Activated T-cell treated with anti-CD3 and anti-CD28 coated beads for 24 hours (primary cell): ENCODE results near the gene RNU4-1.
"Not testable (repeated sequence)": the region's sequence is repeated elsewhere in the genome, so short reads cannot be mapped to it uniquely, and the experiment has no call there.

ENCODE experiments used
- DNase-seq: peaks from one replicate; pipeline ENCODE4 v3.0.0-alpha.2; 2020; ENCODE audit warnings: low read depth

Gene RNU4-1

DNA sequence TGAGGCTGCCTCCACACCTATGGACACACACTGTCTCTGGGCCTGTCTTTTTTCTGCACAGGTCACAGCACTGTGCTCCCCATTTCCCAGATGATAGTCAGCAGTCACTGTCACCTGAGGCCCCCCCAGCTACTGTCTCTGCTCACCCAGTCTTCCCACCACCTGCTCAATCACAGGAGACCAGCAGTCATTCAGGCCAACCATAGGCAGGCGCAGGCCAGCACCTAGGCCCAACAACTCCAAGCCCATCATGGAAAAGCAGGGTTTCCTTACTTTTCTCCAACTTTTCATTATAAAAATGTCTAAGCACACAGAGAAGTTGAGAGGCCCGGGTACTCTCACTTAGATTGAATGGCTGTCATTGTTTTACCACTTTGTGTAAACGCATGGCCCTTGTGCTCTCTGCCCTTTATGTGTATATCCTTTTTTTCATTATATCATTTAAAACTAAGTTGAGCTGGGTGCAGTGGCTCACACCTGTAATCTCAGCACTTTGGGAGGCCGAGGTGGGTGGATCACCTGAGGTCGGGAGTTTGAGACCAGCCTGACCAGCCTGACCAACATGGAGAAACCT lies 34.6 kb downstream of the RNU4-1 start:
- no peak for DNase-seq

DNA sequence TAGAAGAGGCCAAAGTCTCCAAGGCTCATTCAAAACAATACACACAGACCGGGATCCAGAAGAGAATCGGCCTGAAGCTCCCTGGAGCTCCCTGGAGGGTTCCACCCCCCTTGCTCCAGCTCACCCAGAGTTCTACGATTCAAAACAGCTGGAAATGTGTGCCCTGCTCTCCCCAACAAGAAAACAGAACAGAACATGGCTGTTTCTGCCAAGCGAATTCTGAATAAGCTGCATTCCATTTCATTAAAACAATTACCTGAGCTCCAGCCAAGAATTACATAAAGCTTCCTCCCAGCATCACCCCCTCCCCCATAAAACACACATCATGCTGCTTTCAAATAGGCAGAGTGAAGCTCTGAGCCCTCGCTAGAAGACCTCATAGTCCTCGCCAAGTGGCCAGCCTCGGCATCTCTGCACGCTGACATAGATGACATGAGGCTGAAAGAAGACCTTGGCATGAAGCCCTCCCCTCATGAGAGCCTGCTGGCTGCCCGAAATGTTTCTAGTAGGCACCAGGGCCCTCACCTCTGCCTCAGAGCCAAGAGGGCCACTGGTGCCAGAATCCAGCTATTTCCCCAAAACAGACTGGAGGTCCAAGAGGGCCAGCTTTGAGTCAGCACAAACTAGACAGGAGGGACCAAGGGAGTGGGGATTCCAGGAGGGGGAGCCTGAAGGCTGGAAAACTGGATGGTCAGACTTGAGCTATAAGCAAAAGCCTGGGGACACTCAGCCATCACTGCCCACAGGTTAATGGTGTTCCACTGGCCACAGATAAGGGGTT lies 35.8 kb downstream of the RNU4-1 start:
- no peak for DNase-seq

DNA sequence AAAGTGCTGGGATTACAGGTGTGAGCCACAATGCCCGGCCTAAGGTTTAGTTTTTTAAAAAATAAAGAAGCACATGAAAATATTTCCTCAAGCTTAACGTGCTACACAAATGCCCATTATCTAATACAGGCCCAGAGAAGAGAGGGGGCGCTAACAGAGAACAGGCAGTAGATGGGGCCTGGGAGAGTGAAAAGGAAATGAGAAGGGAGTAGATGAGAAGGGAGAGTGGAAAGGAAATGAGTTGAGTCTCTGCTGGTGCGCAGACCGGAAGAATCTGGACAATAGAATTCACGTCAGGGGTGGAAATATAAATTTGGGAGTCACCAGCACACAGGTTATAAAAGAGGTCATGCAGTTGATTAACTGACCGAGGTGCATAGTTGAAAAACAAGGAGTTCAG lies 38.2 kb downstream of the RNU4-1 start:
- DNase-seq = no peak

DNA sequence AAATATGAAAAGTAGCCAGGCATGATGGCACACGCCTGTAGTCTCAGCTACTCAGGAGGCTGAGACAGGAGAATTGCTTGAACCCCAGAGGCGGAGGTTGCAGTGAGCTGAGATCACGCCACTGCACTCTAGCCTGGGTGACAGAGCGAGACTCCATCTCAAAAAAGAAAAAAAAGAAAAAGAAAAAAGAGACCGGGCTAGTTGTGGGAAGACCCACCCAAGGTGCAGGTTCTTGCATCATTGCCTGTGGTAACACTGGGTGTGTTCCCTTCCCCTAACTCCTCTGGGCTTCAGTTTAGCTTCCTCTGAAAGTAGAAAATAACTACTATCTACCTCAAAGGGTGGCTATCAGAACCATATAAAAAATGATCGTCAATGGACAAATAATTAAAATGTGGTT lies 39.7 kb downstream of the RNU4-1 start:
- DNase-seq = not testable (repeated sequence)

DNA sequence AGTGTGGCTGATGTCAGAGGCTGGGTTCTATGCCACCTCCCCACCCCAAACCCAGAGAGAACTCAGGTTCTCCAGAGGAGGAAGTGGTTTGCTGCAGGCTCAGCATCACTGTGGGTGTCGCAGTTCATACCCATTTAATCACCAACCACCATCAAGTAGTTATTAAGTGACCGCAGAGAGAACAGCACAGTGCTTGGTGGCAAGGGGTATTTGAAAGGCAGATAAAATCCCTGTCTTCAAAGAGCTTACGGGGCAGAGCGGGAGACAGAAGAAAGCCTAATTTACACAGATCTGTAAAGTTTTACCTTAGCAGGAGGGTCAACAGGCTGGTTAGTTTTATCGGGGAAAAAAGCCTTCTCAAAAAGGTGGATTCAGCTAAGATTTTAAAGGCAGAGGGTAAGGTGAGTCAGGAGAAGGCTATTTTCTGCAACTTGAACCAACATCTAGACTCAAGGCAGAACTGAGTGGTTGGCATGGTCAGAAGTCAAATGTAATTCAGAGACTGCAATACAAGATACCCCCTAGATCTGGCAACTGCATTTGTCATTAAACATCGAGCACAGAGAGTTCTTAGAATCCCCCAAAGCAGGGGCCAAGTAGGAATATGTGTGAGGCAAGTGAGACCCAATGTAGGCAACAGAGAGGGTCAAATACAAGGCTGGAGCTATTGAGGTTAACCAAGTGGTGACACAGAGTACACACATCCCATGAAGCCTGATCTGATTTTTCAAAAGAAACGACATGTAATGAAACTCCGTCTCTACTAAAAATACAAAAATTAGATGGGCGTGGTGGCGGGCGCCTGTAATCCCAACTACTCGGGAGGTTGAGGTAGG lies 40.7 kb downstream of the RNU4-1 start:
- peak; percentile 60 for DNase-seq

DNA sequence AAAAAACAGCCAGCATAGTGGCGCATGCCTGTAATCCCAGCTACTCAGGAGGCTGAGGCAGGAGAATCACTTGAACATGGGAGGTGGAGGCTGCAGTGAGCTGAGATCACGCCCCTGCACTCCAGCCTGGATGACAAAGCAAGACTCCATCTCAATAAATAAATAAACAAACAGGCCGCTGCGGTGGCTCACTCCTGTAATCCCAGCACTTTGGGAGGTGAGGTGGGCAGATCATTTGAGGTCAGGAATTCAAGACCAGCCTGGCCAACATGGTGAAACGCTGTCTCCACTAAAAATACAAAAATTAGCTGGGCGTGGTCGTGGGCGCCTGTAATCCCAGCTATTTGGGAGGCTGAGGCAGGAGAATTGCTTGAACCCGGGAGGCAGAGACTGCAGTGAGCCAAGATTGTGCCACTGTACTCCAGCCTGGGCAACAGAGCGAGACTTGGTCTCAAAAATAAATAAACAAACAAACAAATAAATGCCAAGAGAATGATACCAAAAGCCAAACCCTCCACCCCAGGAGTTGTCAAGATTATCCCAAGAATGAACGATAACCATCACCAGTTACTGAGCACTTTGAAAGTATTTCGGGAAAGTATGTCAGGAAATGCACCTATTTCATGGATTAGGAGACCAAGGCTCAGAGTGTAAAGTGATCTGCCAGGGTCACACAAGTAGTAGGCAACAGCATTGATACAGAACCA lies 41.5 kb downstream of the RNU4-1 start:
- DNase-seq = not testable (repeated sequence)

DNA sequence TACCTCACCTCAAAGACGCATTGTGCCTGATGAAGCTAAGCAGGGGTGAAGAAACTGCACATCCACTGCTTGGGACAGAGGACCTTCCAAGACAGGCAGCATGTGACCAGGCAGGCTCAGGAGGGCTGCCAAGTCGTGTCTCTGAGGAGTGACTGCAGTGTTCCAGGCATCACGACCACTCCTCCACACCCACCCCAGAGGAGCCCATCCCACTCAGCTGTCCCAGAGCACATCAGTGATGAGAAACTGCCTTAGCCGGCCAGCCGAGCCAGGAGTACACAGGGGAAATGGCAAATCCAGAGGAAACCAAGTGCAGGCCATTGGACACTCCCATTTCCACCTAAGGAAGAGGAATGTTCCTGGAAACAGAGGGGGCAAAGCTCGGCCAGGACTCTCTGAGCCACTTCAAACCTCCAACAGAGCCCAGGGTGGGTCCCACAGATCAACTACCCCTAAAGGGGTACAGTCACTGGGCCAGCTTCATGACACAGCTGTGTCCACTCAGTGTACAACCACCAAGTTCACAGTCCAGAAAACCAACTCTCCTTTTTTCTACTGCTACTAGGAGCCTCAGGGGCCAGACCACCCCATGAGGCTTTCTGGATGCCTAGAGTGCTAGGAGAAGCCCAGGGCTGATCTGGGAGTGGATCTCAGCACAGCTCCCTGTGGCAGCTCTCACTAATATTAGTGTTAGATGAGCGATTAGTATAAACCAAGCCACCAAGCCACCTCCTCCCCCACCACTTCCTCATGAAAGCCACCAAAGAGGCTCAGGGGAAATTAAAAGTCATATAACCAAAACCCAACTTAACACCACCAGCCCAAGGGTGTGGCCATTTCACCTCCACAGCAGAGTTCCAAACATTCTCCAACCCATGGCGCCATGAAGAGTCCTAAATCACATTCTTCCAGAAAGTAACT lies 42.9 kb downstream of the RNU4-1 start:
- DNase-seq = no peak

DNA sequence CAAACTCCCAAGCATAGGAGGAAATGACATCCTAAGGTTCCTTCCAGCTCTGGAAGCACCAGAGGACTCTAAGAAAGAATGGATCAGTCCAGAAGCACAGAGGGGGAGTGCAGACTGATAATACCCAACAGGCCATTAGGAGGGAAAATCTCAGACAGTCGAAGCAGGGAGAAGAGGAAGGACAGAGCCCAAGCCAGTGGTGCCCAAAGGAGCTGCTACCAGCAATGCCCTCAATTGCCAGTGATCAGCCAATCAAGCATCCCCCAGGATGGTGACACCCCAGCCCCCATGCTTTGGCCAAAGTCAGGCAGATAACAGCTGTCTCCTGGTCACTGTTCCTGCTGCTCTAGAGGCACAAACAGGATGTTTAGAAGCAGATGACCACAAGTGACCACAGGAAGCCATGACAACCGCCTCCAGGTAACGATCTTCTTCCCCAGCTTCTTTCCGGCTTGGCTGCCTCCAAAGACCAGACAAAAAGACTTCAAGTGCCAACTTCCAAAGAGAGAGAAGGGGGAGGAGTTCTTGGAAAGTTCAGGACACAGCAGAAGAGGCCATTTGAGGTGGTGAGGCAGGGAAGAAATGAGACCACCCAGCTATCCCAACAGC lies 43.7 kb downstream of the RNU4-1 start:
- no peak for DNase-seq

DNA sequence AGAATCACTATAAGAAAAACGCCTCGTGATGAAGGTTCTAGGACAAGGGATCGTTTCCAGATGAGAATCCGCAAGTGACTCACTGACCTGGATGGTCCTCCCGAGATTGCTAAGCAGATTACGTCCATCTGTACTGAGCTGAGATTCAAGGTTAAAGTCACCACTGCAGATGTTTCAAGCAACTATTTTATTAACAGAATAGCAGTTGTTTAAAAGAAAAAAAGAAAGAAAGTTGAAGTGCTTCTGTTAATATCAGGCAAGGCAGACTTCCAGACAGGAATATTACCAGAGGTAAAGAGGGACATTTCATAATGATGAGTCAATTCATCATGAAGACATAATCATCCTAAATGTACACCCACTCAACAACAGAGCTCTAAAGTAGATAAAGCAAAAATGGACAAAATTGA lies 45.4 kb downstream of the RNU4-1 start:
- DNase-seq = no peak

DNA sequence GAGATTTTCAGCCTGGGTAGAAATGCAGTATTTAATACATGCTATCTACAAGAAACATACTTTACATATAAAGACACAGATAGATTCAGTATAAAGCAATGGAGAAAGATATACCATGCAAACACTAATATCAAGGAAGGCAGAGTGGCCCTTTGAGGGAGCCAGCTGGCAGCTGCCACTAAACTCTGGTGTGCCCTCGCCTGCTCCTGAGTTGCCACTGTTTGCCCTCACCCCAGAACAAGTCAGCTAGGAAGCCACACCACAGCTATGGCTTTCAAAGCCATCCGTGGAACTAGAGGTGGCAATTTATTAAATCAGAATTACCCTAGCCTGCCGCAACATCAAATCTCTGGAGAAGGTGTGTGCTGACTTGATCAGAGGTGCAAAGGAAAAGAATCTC lies 45.9 kb downstream of the RNU4-1 start:
- no peak for DNase-seq

DNA sequence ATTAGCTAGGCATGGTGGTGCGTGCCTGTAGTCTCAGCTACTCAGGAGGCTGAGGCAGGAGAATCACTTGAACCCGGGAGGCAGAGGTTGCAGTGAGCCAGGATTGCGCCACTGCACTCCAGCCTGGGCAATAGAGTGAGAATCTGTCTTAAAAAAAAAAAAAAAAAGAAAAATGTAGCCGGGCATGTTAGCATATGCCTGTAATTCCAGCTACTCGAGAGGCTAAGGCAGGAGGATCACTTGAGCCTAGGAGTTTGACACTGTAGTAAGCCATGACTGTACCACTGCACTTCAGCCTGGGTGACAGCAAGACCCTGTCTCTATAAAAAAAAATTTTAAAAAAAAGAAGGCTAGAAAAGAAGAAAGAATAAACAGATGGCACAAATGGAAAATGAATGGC lies 46.3 kb downstream of the RNU4-1 start:
- DNase-seq = not testable (repeated sequence)
